Mesenchymal stem cell (in vitro differentiated cells and primary cell): ENCODE measurements around the gene MR1.

Experiments
- DNase-seq: peaks from one replicate; pipeline ENCODE4 v3.0.0-alpha.2; 2013
- H2AFZ ChIP-seq: one replicate; pipeline ENCODE4 v1.6.1; 2013; ENCODE audit warnings: low read depth, mild to moderate bottlenecking, control low read depth, inconsistent platforms, low read length, moderate library complexity
- H2AK5ac ChIP-seq: 2 replicates; pipeline ENCODE4 v1.6.1; 2013; ENCODE audit warnings: low read length, moderate library complexity, mild to moderate bottlenecking, inconsistent platforms; ENCODE audit not compliant: severe bottlenecking
- H2BK120ac ChIP-seq: one replicate; pipeline ENCODE4 v1.6.1; 2013; ENCODE audit warnings: low read depth, mild to moderate bottlenecking, inconsistent platforms, low read length, moderate library complexity
- H2BK12ac ChIP-seq, 2 experiments: one replicate each; pipeline ENCODE4 v1.6.1; 2013; ENCODE audit warnings: inconsistent platforms in 2 of 2, low read length in 2 of 2, mild to moderate bottlenecking in 2 of 2, moderate library complexity in 2 of 2, control low read depth in 1 of 2
- H2BK15ac ChIP-seq: one replicate; pipeline ENCODE4 v1.6.1; 2013; ENCODE audit warnings: mild to moderate bottlenecking, low read depth, inconsistent platforms; ENCODE audit not compliant: poor library complexity, severe bottlenecking
- H2BK5ac ChIP-seq: 2 replicates; pipeline ENCODE4 v1.6.1; 2013; ENCODE audit warnings: low read depth, mild to moderate bottlenecking, low read length, control low read depth, inconsistent platforms; ENCODE audit not compliant: poor library complexity, severe bottlenecking
- H3K14ac ChIP-seq, 2 experiments: one replicate each; pipeline ENCODE4 v1.6.1; 2013; ENCODE audit warnings: inconsistent platforms in 2 of 2, low read length in 2 of 2, control low read depth in 1 of 2, mild to moderate bottlenecking in 1 of 2, moderate library complexity in 1 of 2
- H3K18ac ChIP-seq, 2 experiments: one replicate each; pipeline ENCODE4 v1.6.1; 2013; ENCODE audit warnings: inconsistent platforms in 2 of 2, low read length in 2 of 2, control low read depth in 1 of 2, low read depth in 1 of 2, mild to moderate bottlenecking in 1 of 2
- H3K23ac ChIP-seq, 2 experiments: one replicate each; pipeline ENCODE4 v1.6.1; 2013; ENCODE audit warnings: inconsistent platforms in 2 of 2, low read length in 2 of 2, mild to moderate bottlenecking in 2 of 2, moderate library complexity in 2 of 2, control low read depth in 1 of 2
- H3K27ac ChIP-seq: 2 replicates; pipeline ENCODE4 v1.5.1; 2013; ENCODE audit warnings: mild to moderate bottlenecking, moderate library complexity, low read length, control low read depth, inconsistent platforms; ENCODE audit not compliant: poor library complexity, severe bottlenecking
- H3K27me3 ChIP-seq, 2 experiments: 2 replicates each; pipeline versions ENCODE4 v1.6.1 to v1.7.0; 2013; ENCODE audit warnings: low read length in 2 of 2, mild to moderate bottlenecking in 2 of 2, moderate library complexity in 2 of 2, control low read depth in 1 of 2, inconsistent platforms in 1 of 2; ENCODE audit not compliant: control insufficient read depth in 1 of 2, insufficient read depth in 1 of 2
- H3K36me3 ChIP-seq, 2 experiments: 2 replicates each; pipeline versions ENCODE4 v1.6.1 to v1.7.0; 2013; ENCODE audit warnings: low read length in 2 of 2, control low read depth in 1 of 2, inconsistent platforms in 1 of 2, low read depth in 1 of 2, mild to moderate bottlenecking in 1 of 2; ENCODE audit not compliant: insufficient read depth in 2 of 2, control insufficient read depth in 1 of 2
- H3K4ac ChIP-seq, 2 experiments: one replicate each; pipeline ENCODE4 v1.6.1; 2013; ENCODE audit warnings: inconsistent platforms in 2 of 2, low read length in 2 of 2, mild to moderate bottlenecking in 2 of 2, moderate library complexity in 2 of 2, control low read depth in 1 of 2, low read depth in 1 of 2
- H3K4me1 ChIP-seq: 2 replicates; pipeline ENCODE4 v1.6.1; 2013; ENCODE audit warnings: low read depth, low read length, control low read depth; ENCODE audit not compliant: control insufficient read depth, insufficient read depth
- H3K4me2 ChIP-seq: 2 replicates; pipeline ENCODE4 v1.6.1; 2013; ENCODE audit warnings: low read length, mild to moderate bottlenecking, inconsistent platforms; ENCODE audit not compliant: poor library complexity, severe bottlenecking
- H3K4me3 ChIP-seq, 2 experiments: 2 replicates each; pipeline versions ENCODE4 v1.5.1 to v1.7.0; 2013; ENCODE audit warnings: low read length in 2 of 2, mild to moderate bottlenecking in 2 of 2, control low read depth in 1 of 2, low read depth in 1 of 2; ENCODE audit not compliant: insufficient read depth in 1 of 2
- H3K79me1 ChIP-seq: replicated peaks from 2 replicates; pipeline ENCODE4 v1.6.1; 2013; ENCODE audit warnings: mild to moderate bottlenecking, control low read depth, low read length, inconsistent platforms; ENCODE audit not compliant: poor library complexity, severe bottlenecking
- H3K9ac ChIP-seq: 2 replicates; pipeline ENCODE4 v1.7.0; 2013; ENCODE audit warnings: mild to moderate bottlenecking, low read length, moderate library complexity
- H3K9me3 ChIP-seq: 2 replicates; pipeline ENCODE4 v1.7.0; 2013; ENCODE audit warnings: mild to moderate bottlenecking, low read length; ENCODE audit not compliant: control insufficient read depth
- H4K8ac ChIP-seq: one replicate; pipeline ENCODE4 v1.6.1; 2013; ENCODE audit warnings: inconsistent platforms, mild to moderate bottlenecking, low read length, moderate library complexity
- H4K91ac ChIP-seq: one replicate; pipeline ENCODE4 v1.6.1; 2013; ENCODE audit warnings: mild to moderate bottlenecking, low read length, inconsistent platforms
- whole genome bisulfite sequencing: methylation state at CpG from one replicate; pipeline ENCODE4 v1.1.7; 2013; ENCODE audit warnings: mixed read lengths; 5-methylcytosine and 5-hydroxymethylcytosine counted together

MR1 gene

GRCh38 chr1:181061487-181061886, 27.7 kb downstream of the MR1 start:
- Histone ChIP-seq H3K18ac (no peak overlapping the region), H3K27ac (no peak overlapping the region), H2BK15ac (no peak overlapping the region), H3K79me1 (no peaks in the 10 kb centered on the region), H3K36me3 (peaks cover 0 to 4% of the 10 kb centered on the region in 2 experiments), H3K4me3 (no peak overlapping the region), H2AK5ac (no peak overlapping the region), H2BK12ac (no peak overlapping the region), H3K4me2 (no peak overlapping the region), H3K27me3 (peaks cover 0 to 13% of the 10 kb centered on the region in 2 experiments), H2AFZ (no peak overlapping the region), H4K8ac (no peak overlapping the region), H3K14ac (no peak overlapping the region), H4K91ac (no peak overlapping the region), H3K4ac (no peak overlapping the region), H3K9ac (no peak overlapping the region), H3K4me1 (no peaks in the 10 kb centered on the region), H3K23ac (no peak overlapping the region), H2BK120ac (no peak overlapping the region), H2BK5ac (no peak overlapping the region), H3K9me3 (peaks cover 4% of the 10 kb centered on the region)
- no peak for DNase-seq
- WGBS, result no CpG with 5 or more reads among the region's 2 CpGs

DNA sequence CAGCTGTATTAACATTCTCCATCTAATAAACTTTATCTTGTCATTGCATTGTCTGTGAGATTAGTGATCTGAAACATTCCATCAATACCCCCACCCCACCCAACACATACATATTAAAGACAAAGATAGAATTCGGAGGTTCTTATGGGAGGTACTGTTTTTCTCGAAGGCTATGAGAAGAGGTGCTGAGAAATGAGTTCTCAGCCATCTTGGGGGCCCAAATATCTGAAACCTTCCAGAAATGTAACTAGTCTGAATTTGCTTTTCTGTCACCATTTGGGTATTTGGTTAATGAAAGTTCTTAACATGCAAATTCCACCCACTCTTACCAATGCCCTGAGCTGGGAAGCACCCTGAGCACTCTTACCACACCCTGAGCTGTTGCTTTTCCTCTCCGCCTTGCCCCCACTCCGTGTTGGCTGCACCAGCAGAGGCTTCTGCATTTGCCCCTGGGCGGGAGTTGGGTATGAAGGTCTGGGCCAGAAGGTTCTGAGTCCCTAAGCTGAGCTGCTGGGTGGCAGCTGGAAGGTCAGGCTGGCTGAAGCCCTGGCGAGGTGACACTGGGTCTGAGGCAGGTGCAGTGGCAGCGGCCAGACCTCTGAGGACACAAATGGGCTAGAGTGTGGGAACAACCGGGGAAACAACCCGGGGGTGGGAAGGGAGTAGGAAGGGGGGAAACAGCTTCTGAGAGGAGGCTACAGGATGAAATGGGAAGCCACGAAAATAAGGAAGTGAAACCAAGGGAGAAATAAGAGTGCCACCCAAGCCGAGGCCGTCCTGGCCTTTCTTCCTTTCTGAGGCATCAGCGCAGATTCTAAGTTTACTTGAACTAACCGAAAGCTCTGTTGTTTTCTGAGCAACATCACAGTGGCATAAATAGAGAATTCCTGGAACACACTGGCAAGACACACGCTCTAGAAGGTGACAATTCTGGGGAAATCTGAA, 28.4 kb downstream of the MR1 start:
- Histone ChIP-seq H3K79me1 (no peaks in the 10 kb centered on the region), H3K14ac (no peak overlapping the region), H3K4me2 (no peak overlapping the region), H3K9ac (no peak overlapping the region), H2BK120ac (no peak overlapping the region), H3K4ac (no peak overlapping the region), H4K8ac (no peak overlapping the region), H2AK5ac (no peak overlapping the region), H2BK12ac (no peak overlapping the region), H3K4me3 (no peak overlapping the region), H3K27ac (no peak overlapping the region), H4K91ac (no peak overlapping the region), H2BK15ac (no peak overlapping the region), H2BK5ac (no peak overlapping the region), H3K18ac (no peak overlapping the region), H3K23ac (no peak overlapping the region), H3K4me1 (no peaks in the 10 kb centered on the region), H3K36me3 (peaks cover 0 to 4% of the 10 kb centered on the region in 2 experiments), H2AFZ (no peak overlapping the region), H3K27me3 (peaks cover 0 to 13% of the 10 kb centered on the region in 2 experiments), H3K9me3 (peaks cover 4% of the 10 kb centered on the region)
- no peak for DNase-seq
- WGBS, result 86% methylated on average over 13 of the region's 15 CpGs

DNA sequence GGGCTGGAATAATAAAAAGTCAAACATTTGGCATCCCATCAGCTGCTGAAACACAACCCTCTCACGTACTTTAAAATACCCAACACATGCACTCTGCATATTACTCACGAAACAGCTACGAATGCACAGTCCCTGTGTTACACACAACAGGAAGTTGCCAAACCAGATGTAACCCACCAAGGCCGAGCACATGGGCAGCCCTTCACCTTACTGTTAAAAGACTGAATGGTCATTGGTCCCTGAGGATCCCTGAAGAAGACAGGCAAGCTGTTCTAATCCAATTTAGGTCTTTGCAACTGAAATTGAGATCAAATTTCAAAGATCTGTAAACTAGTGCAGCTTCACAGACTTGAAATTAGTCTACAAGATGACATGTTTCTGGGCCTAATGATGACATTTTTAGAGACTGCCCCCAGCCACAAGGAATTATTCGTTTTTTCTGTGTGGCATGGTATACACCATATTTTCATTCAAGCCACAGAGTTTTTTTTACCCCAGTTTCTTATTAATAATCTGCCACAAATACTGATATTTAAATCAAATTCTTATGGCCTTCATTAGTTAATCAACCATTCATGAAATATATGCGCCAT, 29.1 kb downstream of the MR1 start:
- H2AK5ac ChIP-seq, result no peak overlapping the region
- H3K9ac ChIP-seq, result no peak overlapping the region
- H3K4ac ChIP-seq, result no peak overlapping the region
- H3K36me3 ChIP-seq, result peaks cover 0 to 4% of the 10 kb centered on the region in 2 experiments
- no peak overlapping the region for H3K4me2 ChIP-seq
- H3K14ac ChIP-seq, result no peak overlapping the region
- peaks cover 0 to 13% of the 10 kb centered on the region in 2 experiments for H3K27me3 ChIP-seq
- H3K18ac ChIP-seq, result no peak overlapping the region
- H3K4me3 ChIP-seq, result no peak overlapping the region
- no peak for DNase-seq
- H3K4me1 ChIP-seq, result no peaks in the 10 kb centered on the region
- H2BK12ac ChIP-seq, result no peak overlapping the region
- WGBS, result 71% methylated on average over 6 of the region's 6 CpGs
- H4K91ac ChIP-seq, result no peak overlapping the region
- H4K8ac ChIP-seq, result no peak overlapping the region
- H2BK15ac ChIP-seq, result no peak overlapping the region
- H2AFZ ChIP-seq, result no peak overlapping the region
- no peaks in the 10 kb centered on the region for H3K79me1 ChIP-seq
- no peak overlapping the region for H3K27ac ChIP-seq
- H2BK5ac ChIP-seq, result no peak overlapping the region
- peaks cover 4% of the 10 kb centered on the region for H3K9me3 ChIP-seq
- H3K23ac ChIP-seq, result no peak overlapping the region
- no peak overlapping the region for H2BK120ac ChIP-seq

- H3K27me3 ChIP-seq, result peaks cover 0 to 7% of the 10 kb centered on the region in 2 experiments
- no peak overlapping the region for H2BK5ac ChIP-seq
- no peak for DNase-seq
- no peak overlapping the region for H4K8ac ChIP-seq
- no peak overlapping the region for H3K27ac ChIP-seq
- no peak overlapping the region for H2AK5ac ChIP-seq
- no peak overlapping the region for H3K4me2 ChIP-seq
- no peak overlapping the region for H2BK12ac ChIP-seq
- no peak overlapping the region for H3K23ac ChIP-seq
- H3K36me3 ChIP-seq, result no peaks in the 10 kb centered on the region
- H3K79me1 ChIP-seq, result no peaks in the 10 kb centered on the region
- H3K4me3 ChIP-seq, result no peak overlapping the region
- no peak overlapping the region for H3K4ac ChIP-seq
- no peaks in the 10 kb centered on the region for H3K4me1 ChIP-seq
- H2AFZ ChIP-seq, result no peak overlapping the region
- H3K18ac ChIP-seq, result no peak overlapping the region
- peaks cover 4% of the 10 kb centered on the region for H3K9me3 ChIP-seq
- no peak overlapping the region for H3K9ac ChIP-seq
- 61% methylated on average over 5 of the region's 6 CpGs for WGBS
- H2BK120ac ChIP-seq, result no peak overlapping the region
- H3K14ac ChIP-seq, result no peak overlapping the region
- H2BK15ac ChIP-seq, result no peak overlapping the region
- no peak overlapping the region for H4K91ac ChIP-seq
Measured at GRCh38 chr1:181064011-181064623, 30.3 kb downstream of the MR1 start.
